Measurements from ENCODE around the gene PRDM16.

The PRDM16 gene

GRCh38 chr1:3170561-3171453 lies 101.8 kb downstream of the PRDM16 start:
- DNase-seq: peak; percentile 93

- no peak for DNase-seq
Observed at GRCh38 chr1:3171761-3172160, 102.8 kb downstream of the PRDM16 start.

GRCh38 chr1:3172431-3173380 lies 103.7 kb downstream of the PRDM16 start:
- no peak for DNase-seq

GRCh38 chr1:3173381-3173980 lies 104.5 kb downstream of the PRDM16 start:
- peak; percentile 47 for DNase-seq

GRCh38 chr1:3174487-3175247 lies 105.7 kb downstream of the PRDM16 start:
- DNase-seq: peak; percentile 69

GRCh38 chr1:3175486-3175885 lies 106.5 kb downstream of the PRDM16 start:
- DNase-seq: no peak

GRCh38 chr1:3176028-3176427 lies 107.0 kb downstream of the PRDM16 start:
- DNase-seq: no peak

- DNase-seq: no peak
Observed at GRCh38 chr1:3176820-3177219, 107.8 kb downstream of the PRDM16 start.

- no peak for DNase-seq
Observed at GRCh38 chr1:3178279-3178678, 109.3 kb downstream of the PRDM16 start.

- no peak for DNase-seq
Observed at GRCh38 chr1:3179471-3179870, 110.5 kb downstream of the PRDM16 start.

GRCh38 chr1:3180915-3181314 lies 111.9 kb downstream of the PRDM16 start:
- no peak for DNase-seq

- peak; percentile 71 for DNase-seq
Observed at GRCh38 chr1:3181956-3182355, 113.0 kb downstream of the PRDM16 start.

- peak; percentile 71 for DNase-seq
Observed at GRCh38 chr1:3183411-3183810, 114.4 kb downstream of the PRDM16 start.

GRCh38 chr1:3183813-3184212 lies 114.8 kb downstream of the PRDM16 start:
- DNase-seq: no peak

GRCh38 chr1:3184666-3185065 lies 115.7 kb downstream of the PRDM16 start:
- no peak for DNase-seq

GRCh38 chr1:3185896-3186525 lies 117.0 kb downstream of the PRDM16 start:
- no peak for DNase-seq

GRCh38 chr1:3186526-3186921 lies 117.5 kb downstream of the PRDM16 start:
- no peak for DNase-seq

- DNase-seq: no peak
Observed at GRCh38 chr1:3187415-3188149, 118.6 kb downstream of the PRDM16 start.

GRCh38 chr1:3188150-3188971 lies 119.4 kb downstream of the PRDM16 start:
- DNase-seq: no peak

Measured in hematopoietic multipotent progenitor cell treated with erythropoietin and hydrocortisone succinate and interleukin-3 and kit ligand, for 4 days (in vitro differentiated cells).